GM11168 (cell line): ENCODE measurements around the gene USP17L29.
"Not testable (repeated sequence)": the region's sequence is repeated elsewhere in the genome, so short reads cannot be mapped to it uniquely, and the experiment has no call there.

Experiments used
- in situ Hi-C: fragments of 300-500 bp; cut with MboI; formaldehyde crosslinking; loops from one replicate; pipeline ENCODE4 v1.12.0; 2022; ENCODE audit warnings: low sequenced_read_pairs; ENCODE audit not compliant: unreplicated experiment

Gene USP17L29

GRCh38 chr4:9353338-9353737, at the start of gene USP17L29:
USP17L29 (plus strand) TSS chr4:9353638; CDS start chr4:9353638, 0 bp downstream.
- in situ Hi-C loops: loop anchor here (25.0 kb wide), 1 partner anchor 216 kb away; no protein-coding TSS in a partner anchor

GRCh38 chr4:9324191-9324590, 29.2 kb upstream of the USP17L29 start:
- in situ Hi-C loops: not testable (repeated sequence)

- in situ Hi-C loops: not testable (repeated sequence)
Measured at GRCh38 chr4:9324865-9325264, 28.6 kb upstream of the USP17L29 start, which contains the start of gene USP17L24. USP17L24 (plus strand) TSS chr4:9325165; CDS start chr4:9325165, 0 bp downstream.

- in situ Hi-C loops: not testable (repeated sequence)
Measured at GRCh38 chr4:9329611-9330010, 23.8 kb upstream of the USP17L29 start, which contains the start of gene USP17L25. USP17L25 (plus strand) TSS chr4:9329911; CDS start chr4:9329911, 0 bp downstream.

GRCh38 chr4:9334358-9334757, 19.1 kb upstream of the USP17L29 start, which contains the start of gene USP17L26:
USP17L26 (plus strand) TSS chr4:9334658; CDS start chr4:9334658, 0 bp downstream.
- in situ Hi-C loops: not testable (repeated sequence)

- in situ Hi-C loops: not testable (repeated sequence)
Measured at GRCh38 chr4:9339103-9339502, 14.3 kb upstream of the USP17L29 start, which contains the start of gene USP17L5. USP17L5 (plus strand) TSS chr4:9339403; CDS start chr4:9339403, 0 bp downstream.

GRCh38 chr4:9343848-9344247, 9.6 kb upstream of the USP17L29 start, which contains the start of gene USP17L27:
USP17L27 (plus strand) TSS chr4:9344148; CDS start chr4:9344148, 0 bp downstream.
- in situ Hi-C loops: not testable (repeated sequence)

GRCh38 chr4:9348593-9348992, 4.8 kb upstream of the USP17L29 start, which contains the start of gene USP17L28:
USP17L28 (plus strand) TSS chr4:9348893; CDS start chr4:9348893, 0 bp downstream.
- in situ Hi-C loops: not testable (repeated sequence)

- in situ Hi-C loops: loop anchor here (25.0 kb wide), 1 partner anchor 214 kb away; no protein-coding TSS in a partner anchor
Measured at GRCh38 chr4:9350866-9351265, 2.6 kb upstream of the USP17L29 start.

GRCh38 chr4:9362829-9363228, 9.4 kb downstream of the USP17L29 start, which contains the start of gene USP17L30:
USP17L30 (plus strand) TSS chr4:9363129; CDS start chr4:9363129, 0 bp downstream.
- in situ Hi-C loops: loop anchor here (25.0 kb wide), 1 partner anchor 226 kb away; no protein-coding TSS in a partner anchor

- in situ Hi-C loops: loop anchor here (25.0 kb wide), 1 partner anchor 143 kb away; the partner anchor contains the start of genes USP17L15, USP17L17 and USP17L18
Measured at GRCh38 chr4:9379881-9380280, 26.4 kb downstream of the USP17L29 start.

- in situ Hi-C loops: loop anchor here (25.0 kb wide), 1 partner anchor 144 kb away; the partner anchor contains the start of genes USP17L15, USP17L17 and USP17L18
Measured at GRCh38 chr4:9381012-9381534, 27.6 kb downstream of the USP17L29 start.

- in situ Hi-C loops: loop anchor here (25.0 kb wide), 1 partner anchor 147 kb away; the partner anchor contains the start of genes USP17L15, USP17L17 and USP17L18
Measured at GRCh38 chr4:9384126-9384525, 30.7 kb downstream of the USP17L29 start.

GRCh38 chr4:9389001-9389400, 35.6 kb downstream of the USP17L29 start:
- in situ Hi-C loops: loop anchor here (25.0 kb wide), 1 partner anchor 152 kb away; the partner anchor contains the start of genes USP17L15, USP17L17 and USP17L18
